HL-60 (cell line): ENCODE results near the gene ZMIZ1.

ENCODE experiments used
- DNase-seq, 2 experiments: peaks; one replicate each; pipeline ENCODE4 v3.0.0-alpha.2; 2010 to 2020; ENCODE audit warnings: low read depth in 1 of 2, low spot score in 1 of 2
- H3K27ac ChIP-seq: fragments of 250-450 bp; sonication (Bioruptor Pico); replicated peaks from 2 replicates; pipeline ENCODE4 v1.5.1; 2020; ENCODE audit warnings: mild to moderate bottlenecking, moderate library complexity
- H3K27me3 ChIP-seq: fragments of 250-450 bp; sonication (Bioruptor Pico); 2 replicates; pipeline ENCODE4 v1.5.1; 2021; ENCODE audit warnings: mild to moderate bottlenecking, moderate library complexity; ENCODE audit not compliant: insufficient read depth, poor library complexity, severe bottlenecking
- H3K4me3 ChIP-seq: replicated peaks from 2 replicates; pipeline ENCODE4 v1.5.1; 2011; ENCODE audit warnings: mild to moderate bottlenecking, control low read depth, low read length; ENCODE audit not compliant: insufficient read depth
- GABPA ChIP-seq: IDR thresholded peaks from 2 replicates; pipeline ENCODE4 v1.6.1; 2012; ENCODE audit warnings: low read depth
- POLR2AphosphoS5 ChIP-seq: IDR thresholded peaks from 2 replicates; pipeline ENCODE4 v1.6.1; 2012; ENCODE audit warnings: low read depth
- SPI1 ChIP-seq: IDR thresholded peaks from 2 replicates; pipeline ENCODE4 v1.6.1; 2012; ENCODE audit warnings: low read depth, mild to moderate bottlenecking, borderline replicate concordance
- TF ChIP-seq, protein P1 (sequence below): IDR thresholded peaks from one replicate; pipeline ENCODE4 v1.5.1; 2011; ENCODE audit warnings: low read length, control low read depth, inconsistent platforms; ENCODE audit not compliant: insufficient read depth
- TF ChIP-seq, protein P2 (sequence below): IDR thresholded peaks from 2 replicates; pipeline ENCODE4 v1.6.1; 2012; ENCODE audit warnings: low read depth; ENCODE audit not compliant: insufficient replicate concordance

The ZMIZ1 gene

DNA sequence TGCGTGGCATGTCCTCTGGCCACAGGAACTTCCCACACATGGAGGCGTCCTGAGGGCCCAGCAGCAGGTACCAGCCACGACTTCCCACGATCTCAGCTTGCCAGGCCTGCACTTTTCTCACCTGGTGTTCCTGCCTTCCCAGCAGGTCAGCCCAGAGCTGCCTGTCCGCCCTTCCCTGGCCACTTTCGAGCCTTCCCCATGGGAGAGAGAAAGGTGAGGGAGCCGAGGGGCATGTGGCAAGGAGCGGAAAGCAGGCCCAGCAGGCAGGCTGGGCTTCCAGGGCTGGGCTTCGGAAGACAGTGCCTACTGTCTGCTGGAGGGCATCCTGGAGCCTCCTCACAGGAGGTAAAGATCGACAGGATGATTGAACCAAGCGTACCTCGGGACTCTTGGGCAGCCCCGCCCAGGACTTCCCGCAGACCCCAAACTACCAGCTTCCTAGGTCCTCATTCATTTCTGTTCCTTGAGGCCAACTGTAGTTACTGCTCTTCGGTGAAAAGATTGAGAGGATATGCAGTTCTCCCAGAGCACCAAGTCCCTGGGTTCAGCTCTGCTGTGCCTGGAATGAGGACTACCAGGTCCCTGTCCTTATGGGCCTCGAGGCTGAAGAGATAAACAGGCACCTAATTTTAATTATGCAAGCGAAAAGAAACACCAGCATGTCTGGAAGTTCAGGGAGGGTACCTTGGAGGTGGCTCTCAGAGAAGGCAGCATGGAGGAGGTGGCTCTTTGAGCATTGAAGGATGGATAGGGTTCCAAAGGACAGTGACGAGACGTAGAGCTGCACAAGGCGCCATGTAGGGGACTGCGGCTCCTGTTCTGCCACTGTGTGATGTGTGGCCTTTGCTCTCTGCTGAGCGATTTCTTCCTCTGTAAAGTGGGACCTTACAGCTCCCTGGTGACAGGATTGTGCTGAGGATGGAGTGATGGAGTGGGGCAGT is 87.8 kb downstream of the ZMIZ1 start:
- H3K27me3 ChIP-seq = no peaks in the 10 kb centered on the region
- H3K27ac ChIP-seq = no peak overlapping the region
- TF ChIP-seq, protein P1, sequence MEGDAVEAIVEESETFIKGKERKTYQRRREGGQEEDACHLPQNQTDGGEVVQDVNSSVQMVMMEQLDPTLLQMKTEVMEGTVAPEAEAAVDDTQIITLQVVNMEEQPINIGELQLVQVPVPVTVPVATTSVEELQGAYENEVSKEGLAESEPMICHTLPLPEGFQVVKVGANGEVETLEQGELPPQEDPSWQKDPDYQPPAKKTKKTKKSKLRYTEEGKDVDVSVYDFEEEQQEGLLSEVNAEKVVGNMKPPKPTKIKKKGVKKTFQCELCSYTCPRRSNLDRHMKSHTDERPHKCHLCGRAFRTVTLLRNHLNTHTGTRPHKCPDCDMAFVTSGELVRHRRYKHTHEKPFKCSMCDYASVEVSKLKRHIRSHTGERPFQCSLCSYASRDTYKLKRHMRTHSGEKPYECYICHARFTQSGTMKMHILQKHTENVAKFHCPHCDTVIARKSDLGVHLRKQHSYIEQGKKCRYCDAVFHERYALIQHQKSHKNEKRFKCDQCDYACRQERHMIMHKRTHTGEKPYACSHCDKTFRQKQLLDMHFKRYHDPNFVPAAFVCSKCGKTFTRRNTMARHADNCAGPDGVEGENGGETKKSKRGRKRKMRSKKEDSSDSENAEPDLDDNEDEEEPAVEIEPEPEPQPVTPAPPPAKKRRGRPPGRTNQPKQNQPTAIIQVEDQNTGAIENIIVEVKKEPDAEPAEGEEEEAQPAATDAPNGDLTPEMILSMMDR = no peak
- no peak for TF ChIP-seq SPI1
- no peak for TF ChIP-seq POLR2AphosphoS5
- TF ChIP-seq, protein P2, sequence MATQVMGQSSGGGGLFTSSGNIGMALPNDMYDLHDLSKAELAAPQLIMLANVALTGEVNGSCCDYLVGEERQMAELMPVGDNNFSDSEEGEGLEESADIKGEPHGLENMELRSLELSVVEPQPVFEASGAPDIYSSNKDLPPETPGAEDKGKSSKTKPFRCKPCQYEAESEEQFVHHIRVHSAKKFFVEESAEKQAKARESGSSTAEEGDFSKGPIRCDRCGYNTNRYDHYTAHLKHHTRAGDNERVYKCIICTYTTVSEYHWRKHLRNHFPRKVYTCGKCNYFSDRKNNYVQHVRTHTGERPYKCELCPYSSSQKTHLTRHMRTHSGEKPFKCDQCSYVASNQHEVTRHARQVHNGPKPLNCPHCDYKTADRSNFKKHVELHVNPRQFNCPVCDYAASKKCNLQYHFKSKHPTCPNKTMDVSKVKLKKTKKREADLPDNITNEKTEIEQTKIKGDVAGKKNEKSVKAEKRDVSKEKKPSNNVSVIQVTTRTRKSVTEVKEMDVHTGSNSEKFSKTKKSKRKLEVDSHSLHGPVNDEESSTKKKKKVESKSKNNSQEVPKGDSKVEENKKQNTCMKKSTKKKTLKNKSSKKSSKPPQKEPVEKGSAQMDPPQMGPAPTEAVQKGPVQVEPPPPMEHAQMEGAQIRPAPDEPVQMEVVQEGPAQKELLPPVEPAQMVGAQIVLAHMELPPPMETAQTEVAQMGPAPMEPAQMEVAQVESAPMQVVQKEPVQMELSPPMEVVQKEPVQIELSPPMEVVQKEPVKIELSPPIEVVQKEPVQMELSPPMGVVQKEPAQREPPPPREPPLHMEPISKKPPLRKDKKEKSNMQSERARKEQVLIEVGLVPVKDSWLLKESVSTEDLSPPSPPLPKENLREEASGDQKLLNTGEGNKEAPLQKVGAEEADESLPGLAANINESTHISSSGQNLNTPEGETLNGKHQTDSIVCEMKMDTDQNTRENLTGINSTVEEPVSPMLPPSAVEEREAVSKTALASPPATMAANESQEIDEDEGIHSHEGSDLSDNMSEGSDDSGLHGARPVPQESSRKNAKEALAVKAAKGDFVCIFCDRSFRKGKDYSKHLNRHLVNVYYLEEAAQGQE = no peak
- TF ChIP-seq GABPA = no peak
- no peak for DNase-seq
- no peak overlapping the region for H3K4me3 ChIP-seq

DNA sequence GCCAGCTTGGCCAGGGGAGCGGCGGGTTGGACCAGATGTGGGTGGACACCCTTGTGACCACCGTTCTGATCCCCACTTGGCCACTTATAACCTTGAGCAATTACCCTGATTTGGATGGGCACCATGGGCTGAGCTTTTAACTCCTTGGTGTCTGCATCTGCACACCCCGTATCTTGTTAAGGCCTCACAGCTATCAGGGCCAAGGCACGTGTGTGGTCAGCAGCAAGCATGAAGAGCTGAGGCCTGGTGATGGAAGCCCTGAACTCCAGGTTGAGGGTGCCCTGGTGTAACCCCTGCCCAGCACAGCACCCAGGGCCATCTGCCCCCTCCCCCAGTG is 89.2 kb downstream of the ZMIZ1 start:
- no peak overlapping the region for H3K4me3 ChIP-seq
- H3K27ac ChIP-seq = no peak overlapping the region
- no peaks in the 10 kb centered on the region for H3K27me3 ChIP-seq
- no peak for DNase-seq
- no peak for TF ChIP-seq GABPA
- TF ChIP-seq SPI1 = no peak
- no peak for TF ChIP-seq POLR2AphosphoS5
- TF ChIP-seq, protein P1 = no peak
- TF ChIP-seq, protein P2 = no peak

DNA sequence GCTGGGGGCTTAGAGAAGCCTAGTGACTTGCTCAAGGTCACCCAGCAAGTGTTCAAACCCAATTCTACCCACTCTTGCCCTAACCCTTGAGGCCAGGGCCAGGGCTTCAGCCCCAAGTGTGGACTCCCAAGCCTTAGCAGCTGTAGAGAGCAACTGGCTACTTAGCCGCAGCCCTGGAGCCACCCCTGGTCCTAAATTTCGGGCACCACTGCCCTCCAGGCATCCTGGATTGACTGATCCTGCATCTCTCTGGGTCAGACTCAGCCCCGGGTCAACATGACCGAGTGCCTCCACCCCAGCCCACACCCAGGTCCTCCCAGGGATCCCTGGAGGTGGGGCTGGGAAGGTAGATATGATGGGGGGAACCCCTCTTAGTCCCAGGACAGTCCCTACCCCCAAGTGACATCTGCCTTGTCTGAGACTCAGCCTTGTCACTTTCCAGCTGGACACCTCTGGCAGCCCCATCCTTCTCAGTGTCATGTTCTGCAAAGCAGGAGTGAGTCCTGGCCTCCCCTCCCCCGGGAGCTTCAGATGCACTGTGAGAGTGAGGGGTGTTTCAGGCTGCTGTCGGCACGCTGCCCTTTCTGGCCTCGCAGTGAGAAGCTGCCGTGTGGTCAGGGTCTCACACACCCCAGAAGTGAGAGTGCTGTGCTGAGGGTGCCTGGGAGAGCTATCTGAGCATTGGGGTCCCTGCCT is 89.8 kb downstream of the ZMIZ1 start:
- H3K4me3 ChIP-seq = no peak overlapping the region
- TF ChIP-seq SPI1 (no peak), GABPA (no peak), POLR2AphosphoS5 (no peak)
- TF ChIP-seq, protein P1 = no peak
- TF ChIP-seq, protein P2 = no peak
- no peaks in the 10 kb centered on the region for H3K27me3 ChIP-seq
- DNase-seq = no peak
- H3K27ac ChIP-seq = no peak overlapping the region
